ENCODE measurements around the gene TAF12.
"Not testable (repeated sequence)": the region's sequence is repeated elsewhere in the genome, so short reads cannot be mapped to it uniquely, and the experiment has no call there.

TAF12 gene

GRCh38 chr1:28577052-28577678 lies 65.7 kb downstream of the TAF12 start:
- no peak for TF ChIP-seq CTCF (conservative IDR thresholded peaks at IDR 0.05; ENCODE audit: low read depth)
- CTCF ChIA-PET: no interaction called here
- DNase-seq (ENCODE audit: low spot score): peak; percentile 20

GRCh38 chr1:28573564-28573963 lies 69.3 kb downstream of the TAF12 start:
- H3K27ac ChIP-seq: peak overlapping the region; percentile 90
- no peak for TF ChIP-seq CTCF (conservative IDR thresholded peaks at IDR 0.05; ENCODE audit: low read depth)
- ChIA-PET POLR2A (ENCODE audit: low non-redundant PET) (interaction anchor here (0.7 to 1.2 kb wide), 3 partner anchors 8 to 55 kb away, joined by 4 to 9 read pairs (median 7); no protein-coding TSS in a partner anchor), CTCF (interaction anchor here (0.6 to 0.7 kb wide), 2 partner anchors 56 to 236 kb away, joined by 4 to 5 read pairs; no protein-coding TSS in a partner anchor)
- no peak for DNase-seq (ENCODE audit: low spot score)

More at GRCh38 chr1:28577052-28577678, 65.7 kb downstream of the TAF12 start:
- peak overlapping the region; percentile 90 for H3K27ac ChIP-seq
- POLR2A ChIA-PET (ENCODE audit: low non-redundant PET): interaction anchor here (0.6 kb wide), 1 partner anchor 169 kb away, joined by 8 read pairs; no protein-coding TSS in a partner anchor

- ChIA-PET CTCF (interaction anchor here (0.6 to 0.7 kb wide), 3 partner anchors 55 to 1575 kb away, joined by 4 to 5 read pairs (median 4); no protein-coding TSS in a partner anchor), POLR2A (ENCODE audit: low non-redundant PET) (interaction anchor here (0.7 to 1.2 kb wide), 3 partner anchors 8 to 54 kb away, joined by 4 to 9 read pairs (median 7); no protein-coding TSS in a partner anchor)
- peak overlapping the region; percentile 90 for H3K27ac ChIP-seq
- DNase-seq (ENCODE audit: low spot score): not testable (repeated sequence)
These were observed 70.0 kb downstream of the TAF12 start for GRCh38 chr1:28572891-28573290.

DNA sequence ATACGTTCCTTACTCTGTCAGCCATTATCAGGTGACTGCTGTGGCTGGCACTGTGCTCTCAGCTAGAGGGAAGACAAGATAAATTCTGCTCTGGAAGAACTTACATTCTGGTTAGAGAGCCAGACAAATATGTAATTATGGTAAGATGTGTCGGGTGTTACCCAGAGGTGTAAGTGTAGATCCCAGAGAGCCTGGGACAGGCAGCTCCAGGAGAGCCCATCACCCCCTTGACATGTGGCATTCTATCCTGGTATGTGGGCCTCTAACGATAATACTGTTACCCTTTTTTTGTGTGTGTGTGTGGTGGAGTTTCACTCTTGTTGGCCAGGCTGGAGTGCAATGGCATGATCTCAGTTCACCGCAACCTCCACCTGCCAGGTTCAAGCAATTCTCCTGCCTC lies 71.0 kb downstream of the TAF12 start:
- no peak for DNase-seq (ENCODE audit: low spot score)
- H3K27ac ChIP-seq: peak overlapping the region; percentile 90
- ChIA-PET CTCF (no interaction called here), POLR2A (ENCODE audit: low non-redundant PET) (no interaction called here)
- no peak for TF ChIP-seq CTCF (conservative IDR thresholded peaks at IDR 0.05; ENCODE audit: low read depth)

DNA sequence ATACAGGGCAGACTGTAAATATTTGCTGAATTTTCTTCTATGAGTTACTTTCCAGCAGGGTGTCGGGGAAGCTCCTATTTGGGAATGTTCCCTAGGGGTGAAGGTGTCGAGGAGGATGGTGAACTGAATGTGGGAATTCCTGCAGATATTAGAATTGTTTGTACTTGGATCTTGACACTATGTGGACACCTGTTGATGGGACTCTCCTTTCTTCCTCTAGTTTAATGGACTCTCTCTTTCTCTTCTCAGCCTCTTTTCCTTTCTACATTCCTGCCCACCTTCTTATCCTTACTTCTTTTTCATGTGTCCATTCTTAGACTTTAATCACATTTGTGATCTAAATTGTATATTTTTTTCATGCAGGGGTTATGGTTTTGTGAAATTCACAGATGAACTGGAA lies 75.9 kb downstream of the TAF12 start:
- TF ChIP-seq CTCF (conservative IDR thresholded peaks at IDR 0.05; ENCODE audit: low read depth): no peak
- ChIA-PET CTCF (interaction anchor here (0.7 kb wide), 1 partner anchor 1126 kb away, joined by 3 read pairs; no protein-coding TSS in a partner anchor), POLR2A (ENCODE audit: low non-redundant PET) (no interaction called here)
- DNase-seq (ENCODE audit: low spot score): no peak
- H3K27ac ChIP-seq: no peak overlapping the region

DNA sequence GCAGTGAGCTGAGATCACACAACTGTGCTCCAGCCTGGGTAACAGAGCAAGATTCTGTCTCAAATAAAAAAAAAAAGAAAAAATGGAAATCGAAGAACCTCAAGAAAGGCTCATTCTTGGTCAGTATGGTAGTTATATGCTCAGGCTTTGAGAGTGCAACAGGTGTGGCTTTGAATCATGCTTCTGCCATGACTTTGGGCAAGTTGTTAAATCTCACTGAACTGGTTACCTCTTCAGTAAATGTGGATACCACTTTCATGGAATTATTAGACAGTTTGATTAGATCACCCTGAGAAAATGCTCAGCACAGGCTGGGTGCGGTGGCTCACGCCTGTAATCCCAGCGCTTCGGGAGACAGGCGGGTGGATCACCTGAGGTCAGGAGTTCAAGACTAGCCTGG lies 77.1 kb downstream of the TAF12 start:
- ChIA-PET POLR2A (ENCODE audit: low non-redundant PET) (no interaction called here), CTCF (no interaction called here)
- DNase-seq (ENCODE audit: low spot score): no peak
- no peak for TF ChIP-seq CTCF (conservative IDR thresholded peaks at IDR 0.05; ENCODE audit: low read depth)
- no peak overlapping the region for H3K27ac ChIP-seq

DNA sequence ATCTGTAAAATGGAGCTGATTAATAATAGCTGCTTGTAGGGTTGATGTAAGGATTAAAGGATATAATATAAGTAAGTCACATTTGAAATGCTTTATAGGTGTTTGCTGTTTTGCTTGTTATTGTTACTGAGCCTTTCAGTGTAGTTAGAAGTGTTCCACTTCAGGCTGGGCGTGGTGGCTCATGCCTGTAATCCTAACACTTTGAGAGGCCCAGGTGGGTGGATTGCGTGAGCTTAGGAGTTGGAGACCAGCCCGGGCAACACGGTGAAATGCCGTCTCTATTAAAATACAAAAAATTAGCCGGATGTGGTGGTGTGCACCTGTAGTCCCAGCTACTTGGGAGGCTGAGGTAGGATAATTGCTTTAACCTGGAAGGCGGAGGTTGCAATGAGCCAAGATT lies 77.8 kb downstream of the TAF12 start:
- TF ChIP-seq CTCF (conservative IDR thresholded peaks at IDR 0.05; ENCODE audit: low read depth): no peak
- DNase-seq (ENCODE audit: low spot score): no peak
- ChIA-PET CTCF (no interaction called here), POLR2A (ENCODE audit: low non-redundant PET) (no interaction called here)
- H3K27ac ChIP-seq: no peak overlapping the region
